Transverse colon (tissue), 3 donors: ENCODE results near the gene ERGIC1.

ENCODE experiments used
- CTCF ChIP-seq, 5 experiments: fragments of 200-600 bp in 3 of 5; fragments of 450-650 bp in 2 of 5; sonication (generic) in 3 of 5; IDR thresholded peaks; 1 replicate in 2 of 5; 2 replicates in 3 of 5; pipeline ENCODE4 v1.5.1; 2016 to 2017; ENCODE audit warnings: antibody characterized with exemption in 5 of 5, inconsistent platforms in 3 of 5, mild to moderate bottlenecking in 2 of 5, moderate library complexity in 1 of 5
- POLR2A ChIP-seq: fragments of 450-650 bp; IDR thresholded peaks from one replicate; pipeline ENCODE4 v1.6.1; 2016; ENCODE audit warnings: antibody characterized with exemption, mild to moderate bottlenecking, moderate library complexity

DNA sequence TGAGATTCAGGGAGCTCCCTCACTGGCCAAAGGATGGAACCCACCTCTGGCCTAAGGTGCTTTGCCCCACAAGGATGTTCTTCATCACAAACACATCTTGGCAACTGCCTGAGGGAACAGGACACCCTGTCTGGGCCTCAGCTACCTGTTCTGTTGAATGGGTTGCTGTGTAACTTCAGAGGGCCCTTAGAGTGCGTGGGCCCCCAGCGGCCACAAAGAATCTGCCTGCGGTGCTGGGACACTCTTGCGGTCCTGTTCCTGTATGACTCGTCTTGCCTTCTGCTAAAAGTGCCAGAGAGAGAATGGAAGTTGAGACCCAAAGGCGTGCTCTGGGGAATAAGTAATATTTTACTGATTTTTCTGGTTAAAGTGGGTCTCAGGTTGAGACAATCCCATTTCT is 111.1 kb downstream of the ERGIC1 start:
- TF ChIP-seq POLR2A, result no peak
- no peak for TF ChIP-seq CTCF (IDR thresholded peaks at IDR 0.05)
